Trophoblast cell (in vitro differentiated cells and primary cell): ENCODE results near the gene DNMT3B.

Experiments
- DNase-seq, 2 donors: peaks; one replicate each; pipeline ENCODE4 v3.0.0-alpha.2; 2016
- H2AFZ ChIP-seq: 2 replicates; pipeline ENCODE4 v1.6.1; 2013; ENCODE audit warnings: low read length, moderate library complexity, mild to moderate bottlenecking; ENCODE audit not compliant: insufficient read depth, poor library complexity
- H2AK5ac ChIP-seq: 2 replicates; pipeline ENCODE4 v1.6.1; 2013; ENCODE audit warnings: mild to moderate bottlenecking, low read length
- H2BK120ac ChIP-seq: 2 replicates; pipeline ENCODE4 v1.6.1; 2013; ENCODE audit warnings: low read length, mild to moderate bottlenecking, moderate library complexity; ENCODE audit not compliant: insufficient read depth, poor library complexity
- H2BK12ac ChIP-seq: 2 replicates; pipeline ENCODE4 v1.6.1; 2013; ENCODE audit warnings: mild to moderate bottlenecking, low read length, moderate library complexity
- H2BK5ac ChIP-seq: 2 replicates; pipeline ENCODE4 v1.6.1; 2013; ENCODE audit warnings: low read length, low read depth, moderate library complexity, mild to moderate bottlenecking; ENCODE audit not compliant: poor library complexity
- H3K14ac ChIP-seq: 2 replicates; pipeline ENCODE4 v1.6.1; 2013; ENCODE audit warnings: mild to moderate bottlenecking, low read length
- H3K18ac ChIP-seq: 2 replicates; pipeline ENCODE4 v1.6.1; 2013; ENCODE audit warnings: mild to moderate bottlenecking, low read length
- H3K23ac ChIP-seq: 2 replicates; pipeline ENCODE4 v1.6.1; 2013; ENCODE audit warnings: low read length
- H3K27ac ChIP-seq: 2 replicates; pipeline ENCODE4 v1.5.1; 2013; ENCODE audit warnings: low read depth, mild to moderate bottlenecking, inconsistent platforms, low read length, moderate library complexity
- H3K27me3 ChIP-seq: 2 replicates; pipeline ENCODE4 v1.6.1; 2013; ENCODE audit warnings: inconsistent platforms, mild to moderate bottlenecking, low read length, moderate library complexity; ENCODE audit not compliant: insufficient read depth
- H3K36me3 ChIP-seq, 2 experiments: 1 replicate in 1 of 2; 2 replicates in 1 of 2; pipeline ENCODE4 v1.6.1; 2013; ENCODE audit warnings: low read length in 2 of 2, mild to moderate bottlenecking in 2 of 2, moderate library complexity in 1 of 2; ENCODE audit not compliant: insufficient read depth in 2 of 2, control insufficient read depth in 1 of 2
- H3K4ac ChIP-seq: 2 replicates; pipeline ENCODE4 v1.6.1; 2013; ENCODE audit warnings: low read depth, mild to moderate bottlenecking, low read length, moderate library complexity
- H3K4me1 ChIP-seq, 2 experiments: 1 replicate in 1 of 2; 2 replicates in 1 of 2; pipeline ENCODE4 v1.6.1; 2013; ENCODE audit warnings: low read length in 2 of 2, mild to moderate bottlenecking in 2 of 2, moderate library complexity in 1 of 2; ENCODE audit not compliant: insufficient read depth in 2 of 2, control insufficient read depth in 1 of 2
- H3K4me2 ChIP-seq: 2 replicates; pipeline ENCODE4 v1.6.1; 2013; ENCODE audit warnings: inconsistent platforms, mild to moderate bottlenecking, low read length, moderate library complexity
- H3K4me3 ChIP-seq: 2 replicates; pipeline ENCODE4 v1.5.1; 2013; ENCODE audit warnings: mild to moderate bottlenecking, low read depth, low read length, inconsistent platforms
- H3K79me1 ChIP-seq: one replicate; pipeline ENCODE4 v1.6.1; 2013; ENCODE audit warnings: low read length
- H3K79me2 ChIP-seq: 2 replicates; pipeline ENCODE4 v1.6.1; 2013; ENCODE audit warnings: low read length, mild to moderate bottlenecking; ENCODE audit not compliant: control insufficient read depth, insufficient read depth, poor library complexity
- H3K9ac ChIP-seq: 2 replicates; pipeline ENCODE4 v1.6.1; 2013; ENCODE audit warnings: mild to moderate bottlenecking, low read length
- H3K9me3 ChIP-seq: 2 replicates; pipeline ENCODE4 v1.6.1; 2013; ENCODE audit warnings: low read depth, mild to moderate bottlenecking, control low read depth, inconsistent platforms, low read length; ENCODE audit not compliant: insufficient read depth
- H4K12ac ChIP-seq: 2 replicates; pipeline ENCODE4 v1.6.1; 2013; ENCODE audit warnings: low read depth, mild to moderate bottlenecking, low read length, moderate library complexity
- H4K8ac ChIP-seq: 2 replicates; pipeline ENCODE4 v1.6.1; 2013; ENCODE audit warnings: low read depth, mild to moderate bottlenecking, low read length, moderate library complexity
- H4K91ac ChIP-seq: one replicate; pipeline ENCODE4 v1.6.1; 2013; ENCODE audit warnings: low read depth, mild to moderate bottlenecking, low read length, moderate library complexity
- WGBS: extraction: QIAGEN DNeasy Blood & Tissue Kit; methylation state at CpG from one replicate; pipeline ENCODE4 v1.1.7; 2013; ENCODE audit warnings: missing lambda C conversion rate; ENCODE audit not compliant: insufficient read length, insufficient coverage; ENCODE audit errors: extremely low coverage; 5-methylcytosine and 5-hydroxymethylcytosine counted together

The DNMT3B gene

GRCh38 chr20:32820698-32821377, 58.7 kb downstream of the DNMT3B start:
- H3K4me1 ChIP-seq = peaks cover 6 to 7% of the 10 kb centered on the region in 2 experiments
- H4K12ac ChIP-seq = peak overlapping the region; percentile 76
- H3K79me2 ChIP-seq = peaks cover 29% of the 10 kb centered on the region
- no peak overlapping the region for H3K23ac ChIP-seq
- peak overlapping the region; percentile 86 for H3K4me2 ChIP-seq
- peak; percentile 12 to 49 for DNase-seq
- H3K18ac ChIP-seq = no peak overlapping the region
- H4K91ac ChIP-seq = peak overlapping the region; percentile 99
- no peak overlapping the region for H4K8ac ChIP-seq
- peak overlapping the region; percentile 85 for H3K9ac ChIP-seq
- H3K36me3 ChIP-seq = peaks cover 0 to 2% of the 10 kb centered on the region in 2 experiments
- peaks cover 9% of the 10 kb centered on the region for H3K79me1 ChIP-seq
- WGBS = no CpG with 5 or more reads among the region's 25 CpGs
- H3K27ac ChIP-seq = no peak overlapping the region
- H2BK120ac ChIP-seq = peak overlapping the region; percentile 75
- peak overlapping the region; percentile 63 for H2BK5ac ChIP-seq
- H3K27me3 ChIP-seq = no peaks in the 10 kb centered on the region
- peak overlapping the region; percentile 98 for H3K4me3 ChIP-seq
- peak overlapping the region; percentile 47 for H3K4ac ChIP-seq
- H2BK12ac ChIP-seq = no peak overlapping the region
- no peaks in the 10 kb centered on the region for H3K9me3 ChIP-seq
- peak overlapping the region; percentile 92 for H3K14ac ChIP-seq
- H2AFZ ChIP-seq = peak overlapping the region; percentile 77
- peak overlapping the region; percentile 93 for H2AK5ac ChIP-seq

GRCh38 chr20:32822225-32822624, 60.0 kb downstream of the DNMT3B start:
- Histone ChIP-seq H4K8ac (no peak overlapping the region), H3K4me1 (peaks cover 6 to 7% of the 10 kb centered on the region in 2 experiments), H4K12ac (no peak overlapping the region), H3K9me3 (no peaks in the 10 kb centered on the region), H3K4ac (peak overlapping the region; percentile 84), H2AFZ (no peak overlapping the region), H3K27ac (no peak overlapping the region), H3K4me3 (no peak overlapping the region), H3K27me3 (no peaks in the 10 kb centered on the region), H3K14ac (no peak overlapping the region), H3K18ac (no peak overlapping the region), H3K23ac (no peak overlapping the region), H2BK120ac (no peak overlapping the region), H3K36me3 (peaks cover 7 to 9% of the 10 kb centered on the region in 2 experiments), H4K91ac (no peak overlapping the region), H3K79me2 (peaks cover 30% of the 10 kb centered on the region), H3K9ac (no peak overlapping the region), H2BK12ac (no peak overlapping the region), H3K4me2 (no peak overlapping the region), H2AK5ac (no peak overlapping the region), H3K79me1 (peaks cover 9% of the 10 kb centered on the region), H2BK5ac (no peak overlapping the region)
- DNase-seq = no peak
- no CpG with 5 or more reads among the region's 5 CpGs for WGBS

GRCh38 chr20:32823078-32823477, 60.9 kb downstream of the DNMT3B start:
- H2BK12ac ChIP-seq = no peak overlapping the region
- no peak overlapping the region for H2AK5ac ChIP-seq
- peak overlapping the region; percentile 75 for H3K4ac ChIP-seq
- no peak overlapping the region for H4K8ac ChIP-seq
- peaks cover 30% of the 10 kb centered on the region for H3K79me2 ChIP-seq
- no peaks in the 10 kb centered on the region for H3K27me3 ChIP-seq
- no peak overlapping the region for H3K4me2 ChIP-seq
- no peak overlapping the region for H3K14ac ChIP-seq
- no peak overlapping the region for H2BK120ac ChIP-seq
- H4K91ac ChIP-seq = no peak overlapping the region
- H3K27ac ChIP-seq = no peak overlapping the region
- no CpG with 5 or more reads among the region's 3 CpGs for WGBS
- peak; percentile 66 to 70 for DNase-seq
- no peaks in the 10 kb centered on the region for H3K9me3 ChIP-seq
- no peak overlapping the region for H2AFZ ChIP-seq
- H3K18ac ChIP-seq = no peak overlapping the region
- peaks cover 9% of the 10 kb centered on the region for H3K79me1 ChIP-seq
- no peak overlapping the region for H3K9ac ChIP-seq
- H4K12ac ChIP-seq = no peak overlapping the region
- H3K4me1 ChIP-seq = peaks cover 6 to 7% of the 10 kb centered on the region in 2 experiments
- peaks cover 11 to 12% of the 10 kb centered on the region in 2 experiments for H3K36me3 ChIP-seq
- H3K23ac ChIP-seq = no peak overlapping the region
- H2BK5ac ChIP-seq = no peak overlapping the region
- no peak overlapping the region for H3K4me3 ChIP-seq

GRCh38 chr20:32823737-32824588, 61.8 kb downstream of the DNMT3B start:
- no peaks in the 10 kb centered on the region for H3K27me3 ChIP-seq
- H4K91ac ChIP-seq = no peak overlapping the region
- no peak overlapping the region for H3K4me2 ChIP-seq
- H2BK5ac ChIP-seq = no peak overlapping the region
- H3K14ac ChIP-seq = no peak overlapping the region
- no peak overlapping the region for H4K8ac ChIP-seq
- peaks cover 13 to 16% of the 10 kb centered on the region in 2 experiments for H3K36me3 ChIP-seq
- H3K27ac ChIP-seq = no peak overlapping the region
- H4K12ac ChIP-seq = no peak overlapping the region
- no peak overlapping the region for H2AK5ac ChIP-seq
- H2BK12ac ChIP-seq = no peak overlapping the region
- H3K4me1 ChIP-seq = peaks cover 6 to 7% of the 10 kb centered on the region in 2 experiments
- no peak overlapping the region for H2AFZ ChIP-seq
- H2BK120ac ChIP-seq = no peak overlapping the region
- no peak overlapping the region for H3K18ac ChIP-seq
- no CpG with 5 or more reads among the region's 7 CpGs for WGBS
- H3K4ac ChIP-seq = peak overlapping the region; percentile 75
- H3K9me3 ChIP-seq = no peaks in the 10 kb centered on the region
- DNase-seq = peak; percentile 22 to 42
- H3K79me1 ChIP-seq = peaks cover 9% of the 10 kb centered on the region
- H3K23ac ChIP-seq = no peak overlapping the region
- no peak overlapping the region for H3K4me3 ChIP-seq
- H3K9ac ChIP-seq = no peak overlapping the region
- peaks cover 30% of the 10 kb centered on the region for H3K79me2 ChIP-seq
